HCT116 (cell line): Measurements from ENCODE around the gene ZNF438.

ENCODE experiments used
- CTCF ChIP-seq, 3 experiments: fragments of 200-600 bp in 1 of 3; sonication (generic) in 1 of 3; IDR thresholded peaks in 2 of 3; conservative IDR thresholded peaks in 1 of 3; 2 replicates each; pipeline ENCODE4 v1.5.1; 2012 to 2017; ENCODE audit warnings: low read depth in 2 of 3, low read length in 2 of 3, antibody characterized with exemption in 1 of 3, borderline replicate concordance in 1 of 3, control low read depth in 1 of 3, mild to moderate bottlenecking in 1 of 3, mixed read lengths in 1 of 3, mixed run types in 1 of 3, moderate library complexity in 1 of 3; ENCODE audit not compliant: insufficient read depth in 1 of 3
- EGR1 ChIP-seq: IDR thresholded peaks from 2 replicates; pipeline ENCODE4 v1.6.1; 2012; ENCODE audit warnings: low read depth
- EZH2 ChIP-seq: fragments of 200-600 bp; sonication (generic); IDR thresholded peaks from 2 replicates; pipeline ENCODE4 v1.6.1; 2017; ENCODE audit warnings: antibody characterized with exemption, mixed run types
- POLR2A ChIP-seq: IDR thresholded peaks from 2 replicates; pipeline ENCODE4 v1.7.0; 2011; ENCODE audit warnings: borderline replicate concordance; ENCODE audit not compliant: insufficient read depth, insufficient read length; ENCODE audit errors: extremely low read depth
- POLR2AphosphoS5 ChIP-seq: IDR thresholded peaks from 2 replicates; pipeline ENCODE4 v1.6.1; 2011; ENCODE audit warnings: mild to moderate bottlenecking, low read depth, low read length, moderate library complexity
- RAD21 ChIP-seq: IDR thresholded peaks from 2 replicates; pipeline ENCODE4 v1.6.1; 2012; ENCODE audit warnings: low read depth, mild to moderate bottlenecking
- SRF ChIP-seq: IDR thresholded peaks from 2 replicates; pipeline ENCODE4 v1.6.1; 2012; ENCODE audit warnings: low read depth
- ZBTB33 ChIP-seq: IDR thresholded peaks from 2 replicates; pipeline ENCODE4 v1.6.1; 2011; ENCODE audit warnings: mild to moderate bottlenecking, low read length, moderate library complexity; ENCODE audit not compliant: insufficient replicate concordance; ENCODE audit errors: extremely low read depth

- TF ChIP-seq ZBTB33 (no peak), POLR2A (no peak), CTCF (IDR thresholded peaks at IDR 0.05 in 2 of 3, conservative IDR thresholded peaks at IDR 0.05 in 1 of 3; ENCODE audit: borderline replicate concordance in 1 of 3, insufficient read depth in 1 of 3, low read depth in 2 of 3, low read length in 2 of 3) (no peak), RAD21 (no peak), EZH2 (no peak), EGR1 (no peak), POLR2AphosphoS5 (no peak), SRF (no peak)
These were observed 24.0 kb upstream of the ZNF438 start for GRCh38 chr10:31055573-31056251.
